K562 (cell line): ENCODE measurements around the gene ELAC2. TPM values are rescaled to one million over a fixed set of nuclear protein-coding genes. Genes with fewer than 3 reads are reported as not detected.

Experiments used
- ATAC-seq: fragments of 200-7000 bp; cut with Tn5 transposase; 3 replicates; pipeline ENCODE4 v1.9.1; 2020; ENCODE audit warnings: moderate library complexity
- BruUV-seq: library from RNA; stranded (reverse); fragments of 400-500 nt; replicated peaks from 2 replicates; lab custom pipeline; 2021; lab: Mats Ljungman, UMichigan
- CTCF ChIA-PET: fragments of 300-600 bp; formaldehyde crosslinking; extraction: SDS; loops from one replicate; lab custom pipeline; 2021; ENCODE audit warnings: low intra/inter-chr PET ratio; lab: Yijun Ruan, JAX
- POLR2A ChIA-PET: fragments of 300-600, 350-650 bp; sonication (Branson Sonifier 250); formaldehyde crosslinking; extraction: SDS; loops from one replicate; lab custom pipeline; 2021; ENCODE audit warnings: antibody characterized with exemption, inconsistent platforms; lab: Yijun Ruan, JAX
- DNase-seq, 4 experiments: peaks; one replicate each; pipeline versions ENCODE4 v3.0.0 to v3.0.0-alpha.2; 2011 to 2018; ENCODE audit warnings: low spot score in 3 of 4, mixed read lengths in 3 of 4; ENCODE audit errors: extremely low read depth in 1 of 4
- FAIRE-seq: peaks from 2 replicates; lab custom pipeline; 2011; peaks lifted over from hg19 to GRCh38; lab: Jason Lieb, UNC
- H2AFZ ChIP-seq: 2 replicates; pipeline ENCODE4 v1.6.0; 2011; ENCODE audit warnings: low read depth, low read length, control low read depth, inconsistent platforms
- H3K27ac ChIP-seq: fragments of 200-600 bp; 3 replicates; pipeline ENCODE4 v1.8.0; 2011; ENCODE audit warnings: low read depth, mild to moderate bottlenecking, control low read depth, inconsistent platforms, low read length, moderate library complexity, mixed read lengths; ENCODE audit errors: extremely low read depth
- H3K27me3 ChIP-seq, 2 experiments: fragments of 300-600 bp in 1 of 2; 2 replicates in 1 of 2; 3 replicates in 1 of 2; pipeline versions ENCODE4 v1.6.0 to v1.8.0; 2011; ENCODE audit warnings: inconsistent platforms in 2 of 2, low read length in 2 of 2, mild to moderate bottlenecking in 1 of 2, mixed read lengths in 1 of 2, moderate library complexity in 1 of 2; ENCODE audit not compliant: control insufficient read depth in 2 of 2, insufficient read depth in 2 of 2
- H3K36me3 ChIP-seq: fragments of 300-600 bp; 3 replicates; pipeline ENCODE4 v1.8.0; 2011; ENCODE audit warnings: mild to moderate bottlenecking, low read length, inconsistent platforms; ENCODE audit not compliant: control insufficient read depth, insufficient read depth
- H3K4me1 ChIP-seq, 2 experiments: fragments of 200-600 bp in 1 of 2; replicated peaks in 1 of 2; 2 replicates in 1 of 2; 3 replicates in 1 of 2; pipeline versions ENCODE4 v1.5.1 to v1.8.0; 2011; ENCODE audit warnings: inconsistent platforms in 2 of 2, low read length in 2 of 2, mild to moderate bottlenecking in 1 of 2, mixed read lengths in 1 of 2, moderate library complexity in 1 of 2; ENCODE audit not compliant: control insufficient read depth in 2 of 2, insufficient read depth in 2 of 2
- H3K4me2 ChIP-seq: 2 replicates; pipeline ENCODE4 v1.6.1; 2011; ENCODE audit warnings: low read length, control low read depth, inconsistent platforms, mixed read lengths; ENCODE audit not compliant: insufficient read depth
- H3K4me3 ChIP-seq: fragments of 200-600 bp; sonication (generic), shearing (Covaris generic); 2 replicates; pipeline ENCODE4 v1.5.1; 2016; ENCODE audit warnings: control low read depth, inconsistent platforms
- H3K79me2 ChIP-seq: fragments of 200-600 bp; 3 replicates; pipeline ENCODE4 v1.8.0; 2011; ENCODE audit warnings: low read length, inconsistent platforms; ENCODE audit not compliant: control insufficient read depth, insufficient read depth
- H3K9ac ChIP-seq, 2 experiments: 2 replicates each; pipeline versions ENCODE4 v1.6.0 to v1.6.1; 2011; ENCODE audit warnings: low read depth in 2 of 2, low read length in 2 of 2, control low read depth in 1 of 2, inconsistent platforms in 1 of 2, mild to moderate bottlenecking in 1 of 2, mixed read lengths in 1 of 2; ENCODE audit not compliant: insufficient read depth in 1 of 2
- H3K9me1 ChIP-seq: one replicate; pipeline ENCODE4 v1.6.0; 2011; ENCODE audit warnings: inconsistent platforms, mild to moderate bottlenecking, low read length, moderate library complexity; ENCODE audit not compliant: control insufficient read depth, insufficient read depth
- H3K9me3 ChIP-seq: replicated peaks from 2 replicates; pipeline ENCODE4 v1.5.1; 2011; ENCODE audit warnings: low read depth, low read length, inconsistent platforms; ENCODE audit not compliant: control insufficient read depth, insufficient read depth
- H4K20me1 ChIP-seq: replicated peaks from 2 replicates; pipeline ENCODE4 v1.6.1; 2011; ENCODE audit warnings: low read length, inconsistent platforms, mixed read lengths; ENCODE audit not compliant: control insufficient read depth, insufficient read depth
- AFF4 ChIP-seq: sonication (generic); formaldehyde crosslinking; IDR thresholded peaks from 2 replicates; pipeline ENCODE4 v1.8.0; 2023; ENCODE audit warnings: mild to moderate bottlenecking, missing genetic modification reagents
- ATF2 ChIP-seq: sonication (generic); formaldehyde crosslinking; IDR thresholded peaks from 2 replicates; pipeline ENCODE4 v1.8.1; 2022; ENCODE audit warnings: missing genetic modification reagents
- FOXJ3 ChIP-seq: sonication (generic); formaldehyde crosslinking; IDR thresholded peaks from 2 replicates; pipeline ENCODE4 v1.4.0; 2020; ENCODE audit warnings: mild to moderate bottlenecking, missing genetic modification reagents
- GABPB1 ChIP-seq: sonication (generic); formaldehyde crosslinking; IDR thresholded peaks from 2 replicates; pipeline ENCODE4 v1.8.0; 2022; ENCODE audit warnings: mild to moderate bottlenecking, missing genetic modification reagents
- HDAC8 ChIP-seq: fragments of 450-650 bp; IDR thresholded peaks from 2 replicates; pipeline ENCODE4 v1.6.1; 2016; ENCODE audit warnings: mild to moderate bottlenecking, missing genetic modification characterization, moderate library complexity, missing compliant biosample characterization
- LARP7 ChIP-seq: fragments of 450-650 bp; IDR thresholded peaks from 2 replicates; pipeline ENCODE4 v1.6.1; 2016
- MBD1 ChIP-seq: fragments of 250-450 bp; sonication (Bioruptor Pico); IDR thresholded peaks from 2 replicates; pipeline ENCODE4 v1.8.0; 2022; ENCODE audit warnings: inconsistent platforms
- NCOR1 ChIP-seq: fragments of 450-650 bp; IDR thresholded peaks from 2 replicates; pipeline ENCODE4 v1.6.1; 2016; ENCODE audit warnings: mild to moderate bottlenecking, moderate library complexity
- NFYB ChIP-seq: IDR thresholded peaks from 2 replicates; pipeline ENCODE4 v1.6.1; 2011; ENCODE audit warnings: mild to moderate bottlenecking, moderate library complexity; ENCODE audit not compliant: insufficient read length; ENCODE audit errors: extremely low read depth
- POLR3A ChIP-seq: IDR thresholded peaks from 2 replicates; pipeline ENCODE4 v1.6.1; 2011; ENCODE audit warnings: borderline replicate concordance, mild to moderate bottlenecking, moderate library complexity; ENCODE audit not compliant: insufficient read length, insufficient read depth; ENCODE audit errors: extremely low read depth
- TCF7L2 ChIP-seq: fragments of 150-350 bp; IDR thresholded peaks from 2 replicates; pipeline ENCODE4 v1.6.1; 2016; ENCODE audit warnings: low read depth, mild to moderate bottlenecking, low read length, moderate library complexity
- ZBTB9 ChIP-seq: fragments of 450-650 bp; formaldehyde crosslinking; IDR thresholded peaks from 2 replicates; pipeline ENCODE4 v1.4.0; 2020; ENCODE audit warnings: mild to moderate bottlenecking, moderate library complexity
- ZKSCAN1 ChIP-seq: fragments of 150-350 bp; IDR thresholded peaks from 2 replicates; pipeline ENCODE4 v1.6.1; 2016; ENCODE audit warnings: low read depth, low read length
- ZNF551 ChIP-seq: fragments of 250-450 bp; sonication (Bioruptor Pico); IDR thresholded peaks from 2 replicates; pipeline ENCODE4 v1.5.0; 2021; ENCODE audit warnings: mild to moderate bottlenecking, moderate library complexity
- WGBS: fragments of 100-300 bp; shearing (Covaris generic); methylation state at CpG from one replicate; pipeline ENCODE4 v1.1.6; 2016; ENCODE audit warnings: low coverage, mixed read lengths; ENCODE audit not compliant: insufficient coverage; ENCODE audit errors: missing lambda C conversion rate; 5-methylcytosine and 5-hydroxymethylcytosine counted together
- in situ Hi-C: fragments of 300-500 bp; cut with MboI; formaldehyde crosslinking; loops from 4 replicates; pipeline ENCODE4 v1.15.0; 2018; ENCODE audit warnings: inconsistent platforms, mixed read lengths
- intact Hi-C: fragments of 100-400 bp; cut with micrococcal nuclease; formaldehyde crosslinking; loops from 2 replicates; pipeline ENCODE4 v1.14.2; 2022
- polyA plus RNA-seq, 8 experiments: library from polyadenylated mRNA; depleted of rRNA in 4 of 8; stranded (reverse) in 5 of 8; unstranded in 3 of 8; fragments of >200 nt; fragmentation: Nextera tagmentation in 2 of 8; fragmentation: Illumina TruSeq in 1 of 8; extraction: Ambion mirVana in 2 of 8; extraction: Trizol in 1 of 8; gene quantifications; 2 replicates each; pipeline versions ENCODE4 v1.2.1 to v1.2.3, GENCODE V29; 2011 to 2014; ENCODE audit warnings: inconsistent platforms in 1 of 8, missing spikeins in 1 of 8
- total RNA-seq, 7 experiments: library from RNA; depleted of rRNA in 6 of 7; stranded (reverse); fragments of >200 nt in 6 of 7; fragmentation: Illumina TruSeq in 2 of 7; extraction: Trizol in 2 of 7; gene quantifications; 2 replicates each; pipeline versions ENCODE4 v1.2.1 to v1.2.3, GENCODE V29; 2011 to 2021; ENCODE audit warnings: low replicate concordance in 1 of 7

The ELAC2 gene
- total and polyA plus RNA-seq, 9 of the 15 experiments (the other 6 are each of a cell fraction or from before 2014, with no cell fraction given): 4.5 to 129 (median 70.6) TPM

- no peak for ATAC-seq
- BruUV-seq: no TSS peak
- ChIA-PET CTCF (no interaction called here), POLR2A (interaction anchor here (0.9 kb wide), 1 partner anchor 9 kb away, joined by 3 read pairs; no protein-coding TSS in a partner anchor)
- no peak overlapping the region for H3K9ac ChIP-seq
- H3K27ac ChIP-seq: no peak overlapping the region
- no peak overlapping the region for H3K4me2 ChIP-seq
- H3K4me1 ChIP-seq: peaks cover 0 to 3% of the 10 kb centered on the region in 2 experiments; a peak in 1 of 5 replicates
- peaks cover 2 to 24% of the 10 kb centered on the region in 2 experiments; a peak in 2 of 5 replicates for H3K27me3 ChIP-seq
- WGBS: 3% methylated on average over 10 of the region's 12 CpGs
- no peaks in the 10 kb centered on the region for H3K9me1 ChIP-seq
- no peak for DNase-seq
- in situ Hi-C loops (no loop called here), intact Hi-C loops (no loop called here)
- no peaks in the 10 kb centered on the region for H3K9me3 ChIP-seq
- no peaks in the 10 kb centered on the region for H3K79me2 ChIP-seq
- TF ChIP-seq ZKSCAN1 (no peak), TCF7L2 (no peak), HDAC8 (tag) (no peak), FOXJ3 (no peak), LARP7 (no peak), AFF4 (CRISPR knock-in tag) (no peak), ATF2 (CRISPR knock-in tag) (no peak), MBD1 (CRISPR knock-in tag) (no peak), GABPB1 (CRISPR knock-in tag) (no peak), ZBTB9 (CRISPR knock-in tag) (no peak), POLR3A (no peak), NCOR1 (no peak), ZNF551 (CRISPR knock-in tag) (no peak), NFYB (no peak)
- H3K4me3 ChIP-seq: no peak overlapping the region
- no peak for FAIRE-seq
- no peaks in the 10 kb centered on the region for H3K36me3 ChIP-seq
- no peaks in the 10 kb centered on the region for H4K20me1 ChIP-seq
- H2AFZ ChIP-seq: no peak overlapping the region
Measured at GRCh38 chr17:12979826-12980500, 37.9 kb downstream of the ELAC2 start.
